ENCODE results near the gene VWA7. TPM values are rescaled to one million over a fixed set of nuclear protein-coding genes. Genes with fewer than 3 reads are reported as not detected.

VWA7 gene
- polyA plus RNA-seq, 1 experiment, result 0.29 TPM

GRCh38 chr6:31727034-31727716 lies 50.0 kb downstream of the VWA7 start:
- no peak overlapping the region for H3K4me3 ChIP-seq (ENCODE audit: low read depth, low read length)
- no peak for DNase-seq (ENCODE audit: low read depth)
- ChIA-PET POLR2A (no interaction called here), CTCF (interaction anchor here (0.6 to 4.6 kb wide), 3 partner anchors 16 to 103 kb away, joined by 3 to 28 read pairs (median 4); no protein-coding TSS in a partner anchor)
- no peak for TF ChIP-seq CTCF (IDR thresholded peaks at IDR 0.05; ENCODE audit: insufficient read depth, low read depth, low read length)
- H3K36me3 ChIP-seq (ENCODE audit: control insufficient read depth, insufficient read depth, low read length), result peaks cover 17% of the 10 kb centered on the region
- no peaks in the 10 kb centered on the region for H3K27me3 ChIP-seq (ENCODE audit: control insufficient read depth, insufficient read depth, low read length)

- H3K4me3 ChIP-seq (ENCODE audit: low read depth, low read length), result no peak overlapping the region
- no peaks in the 10 kb centered on the region for H3K27me3 ChIP-seq (ENCODE audit: control insufficient read depth, insufficient read depth, low read length)
- DNase-seq (ENCODE audit: low read depth), result no peak
- no peak for TF ChIP-seq CTCF (IDR thresholded peaks at IDR 0.05; ENCODE audit: insufficient read depth, low read depth, low read length)
- POLR2A ChIA-PET, result no interaction called here
- CTCF ChIA-PET, result interaction anchor here (0.8 to 1.8 kb wide), 2 partner anchors 9 to 14 kb away, joined by 3 to 4 read pairs; no protein-coding TSS in a partner anchor
- peaks cover 10% of the 10 kb centered on the region for H3K36me3 ChIP-seq (ENCODE audit: control insufficient read depth, insufficient read depth, low read length)
These were observed 51.4 kb downstream of the VWA7 start for GRCh38 chr6:31725502-31726350.

- ChIA-PET CTCF (interaction anchor here (1.2 to 1.7 kb wide), 2 partner anchors 9 to 45 kb away, joined by 4 to 6 read pairs; partner anchors contain the start of gene LY6G6D), POLR2A (interaction anchor here (0.9 kb wide), 1 partner anchor 472 kb away, joined by 3 read pairs; no protein-coding TSS in a partner anchor)
- TF ChIP-seq CTCF (IDR thresholded peaks at IDR 0.05; ENCODE audit: insufficient read depth, low read depth, low read length), result no peak
- H3K36me3 ChIP-seq (ENCODE audit: control insufficient read depth, insufficient read depth, low read length), result peaks cover 6% of the 10 kb centered on the region
- no peak for DNase-seq (ENCODE audit: low read depth)
- no peak overlapping the region for H3K4me3 ChIP-seq (ENCODE audit: low read depth, low read length)
- H3K27me3 ChIP-seq (ENCODE audit: control insufficient read depth, insufficient read depth, low read length), result no peaks in the 10 kb centered on the region; the same call in 1 of the 2 replicates
These were observed 53.0 kb downstream of the VWA7 start for GRCh38 chr6:31723980-31724691.

GRCh38 chr6:31723245-31723979 lies 53.7 kb downstream of the VWA7 start, which contains the start of gene MPIG6B:
TSS of gene MPIG6B (plus strand) at chr6:31723373. CDS start at chr6:31723384, 11 bp downstream.
- TF ChIP-seq CTCF (IDR thresholded peaks at IDR 0.05; ENCODE audit: insufficient read depth, low read depth, low read length), result no peak
- DNase-seq (ENCODE audit: low read depth), result no peak
- H3K36me3 ChIP-seq (ENCODE audit: control insufficient read depth, insufficient read depth, low read length), result peaks cover 6% of the 10 kb centered on the region
- CTCF ChIA-PET, result interaction anchor here (1.2 to 1.7 kb wide), 2 partner anchors 9 to 46 kb away, joined by 4 to 6 read pairs; partner anchors contain the start of gene LY6G6D
- POLR2A ChIA-PET, result no interaction called here
- H3K4me3 ChIP-seq (ENCODE audit: low read depth, low read length), result no peak within 1 kb of the TSS
- H3K27me3 ChIP-seq (ENCODE audit: control insufficient read depth, insufficient read depth, low read length), result no peaks in the 10 kb centered on the region; the same call in none of the 2 replicates

Measured in BJ (cell line).